Osteoblast (primary cell): Measurements from ENCODE around the gene PDIA2. TPM values are rescaled to one million over a fixed set of nuclear protein-coding genes. Genes with fewer than 3 reads are reported as not detected.

Experiments
- DNase-seq: peaks from one replicate; pipeline ENCODE4 v3.0.0; 2011; ENCODE audit warnings: low spot score, mixed read lengths; ENCODE audit not compliant: insufficient read length; ENCODE audit errors: missing footprints
- H2AFZ ChIP-seq: 2 replicates; pipeline ENCODE4 v1.6.0; 2011; ENCODE audit warnings: mild to moderate bottlenecking, low read length
- H3K27ac ChIP-seq: 2 replicates; pipeline ENCODE4 v1.5.1; 2011; ENCODE audit warnings: mild to moderate bottlenecking, low read depth, low read length, moderate library complexity
- H3K27me3 ChIP-seq: 2 replicates; pipeline ENCODE4 v1.6.0; 2012; ENCODE audit warnings: mild to moderate bottlenecking, control low read depth, inconsistent platforms, low read length, moderate library complexity; ENCODE audit not compliant: insufficient read depth
- H3K36me3 ChIP-seq: 2 replicates; pipeline ENCODE4 v1.5.1; 2011; ENCODE audit warnings: mild to moderate bottlenecking, low read length, control low read depth, moderate library complexity; ENCODE audit not compliant: insufficient read depth
- H3K4me1 ChIP-seq: 2 replicates; pipeline ENCODE4 v1.5.1; 2011; ENCODE audit warnings: mild to moderate bottlenecking, low read length, control low read depth, moderate library complexity; ENCODE audit not compliant: insufficient read depth
- H3K4me2 ChIP-seq: 2 replicates; pipeline ENCODE4 v1.6.0; 2011; ENCODE audit warnings: mild to moderate bottlenecking, low read length; ENCODE audit not compliant: insufficient read depth
- H3K4me3 ChIP-seq: fragments of 200-600 bp; sonication (generic); 3 replicates; pipeline ENCODE4 v1.5.1; 2012; ENCODE audit warnings: mild to moderate bottlenecking, low read length, inconsistent platforms; ENCODE audit not compliant: insufficient read depth
- H3K79me2 ChIP-seq: 2 replicates; pipeline ENCODE4 v1.6.0; 2012; ENCODE audit warnings: mild to moderate bottlenecking, low read length, control low read depth, inconsistent platforms; ENCODE audit not compliant: insufficient read depth
- H3K9me3 ChIP-seq: 2 replicates; pipeline ENCODE4 v1.5.1; 2011; ENCODE audit warnings: low read depth, low read length, control low read depth
- H4K20me1 ChIP-seq: 2 replicates; pipeline ENCODE4 v1.6.0; 2012; ENCODE audit warnings: mild to moderate bottlenecking, low read length, control low read depth; ENCODE audit not compliant: insufficient read depth
- CTCF ChIP-seq: IDR thresholded peaks from 2 replicates; pipeline ENCODE4 v1.5.1; 2011; ENCODE audit warnings: mild to moderate bottlenecking, low read depth, low read length, moderate library complexity; ENCODE audit errors: extremely low read depth
- total RNA-seq: library from RNA; depleted of rRNA; stranded (reverse); fragments of >200 nt; gene quantifications from 2 replicates; pipeline ENCODE4 v1.2.3, GENCODE V29; 2012

Gene PDIA2
- total RNA-seq, 1 donor = not detected

GRCh38 chr16:249431-249830 is 33.5 kb upstream of the PDIA2 start:
- Histone ChIP-seq H3K79me2 (peaks cover 4% of the 10 kb centered on the region), H4K20me1 (peaks cover 3% of the 10 kb centered on the region), H3K4me3 (no peak overlapping the region), H3K27ac (no peak overlapping the region), H3K4me2 (no peak overlapping the region), H2AFZ (no peak overlapping the region), H3K36me3 (peaks cover 8% of the 10 kb centered on the region), H3K4me1 (no peaks in the 10 kb centered on the region), H3K9me3 (no peaks in the 10 kb centered on the region), H3K27me3 (no peaks in the 10 kb centered on the region)
- DNase-seq = peak; percentile 32
- TF ChIP-seq CTCF = no peak

GRCh38 chr16:252366-253337 is 30.3 kb upstream of the PDIA2 start:
- Histone ChIP-seq H3K27me3 (no peaks in the 10 kb centered on the region), H2AFZ (no peak overlapping the region), H4K20me1 (no peaks in the 10 kb centered on the region), H3K27ac (no peak overlapping the region), H3K4me1 (no peaks in the 10 kb centered on the region), H3K79me2 (no peaks in the 10 kb centered on the region), H3K9me3 (no peaks in the 10 kb centered on the region), H3K4me2 (no peak overlapping the region), H3K36me3 (peaks cover 16% of the 10 kb centered on the region), H3K4me3 (no peak overlapping the region)
- TF ChIP-seq CTCF = no peak
- peak; percentile 43 for DNase-seq

GRCh38 chr16:253833-254232 is 29.1 kb upstream of the PDIA2 start:
- H3K27ac ChIP-seq = no peak overlapping the region

More at GRCh38 chr16:253833-254232, 29.1 kb upstream of the PDIA2 start:
- H3K79me2 ChIP-seq = no peaks in the 10 kb centered on the region
- no peaks in the 10 kb centered on the region for H4K20me1 ChIP-seq
- no peak for TF ChIP-seq CTCF
- H3K36me3 ChIP-seq = peaks cover 16% of the 10 kb centered on the region
- no peaks in the 10 kb centered on the region for H3K9me3 ChIP-seq
- peak; percentile 8 for DNase-seq
- H3K27me3 ChIP-seq = no peaks in the 10 kb centered on the region
- no peaks in the 10 kb centered on the region for H3K4me1 ChIP-seq
- H2AFZ ChIP-seq = no peak overlapping the region
- no peak overlapping the region for H3K4me3 ChIP-seq
- no peak overlapping the region for H3K4me2 ChIP-seq
